DMS79 (cell line): Measurements from ENCODE around the gene NEURL2.
"Not testable (repeated sequence)": the region's sequence is repeated elsewhere in the genome, so short reads cannot be mapped to it uniquely, and the experiment has no call there.

ENCODE experiments used
- DNase-seq: peaks from one replicate; lab custom pipeline; 2025; lab: John Stamatoyannopoulos, UW

NEURL2 gene, protein sequence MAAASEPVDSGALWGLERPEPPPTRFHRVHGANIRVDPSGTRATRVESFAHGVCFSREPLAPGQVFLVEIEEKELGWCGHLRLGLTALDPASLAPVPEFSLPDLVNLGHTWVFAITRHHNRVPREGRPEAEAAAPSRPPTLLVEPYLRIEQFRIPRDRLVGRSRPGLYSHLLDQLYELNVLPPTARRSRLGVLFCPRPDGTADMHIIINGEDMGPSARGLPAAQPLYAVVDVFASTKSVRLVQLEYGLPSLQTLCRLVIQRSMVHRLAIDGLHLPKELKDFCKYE

GRCh38 chr20:45890985-45891983, at the start of gene NEURL2, which contains the start of gene CTSA:
Gene NEURL2, minus strand, starts transcription at chr20:45891208. Its CDS starts 217 bp downstream, at chr20:45890991.
Gene CTSA, plus strand, starts transcription at chr20:45891335. Its CDS starts 234 bp downstream, at chr20:45891569.
- DNase-seq, result peak; percentile 27

DNA sequence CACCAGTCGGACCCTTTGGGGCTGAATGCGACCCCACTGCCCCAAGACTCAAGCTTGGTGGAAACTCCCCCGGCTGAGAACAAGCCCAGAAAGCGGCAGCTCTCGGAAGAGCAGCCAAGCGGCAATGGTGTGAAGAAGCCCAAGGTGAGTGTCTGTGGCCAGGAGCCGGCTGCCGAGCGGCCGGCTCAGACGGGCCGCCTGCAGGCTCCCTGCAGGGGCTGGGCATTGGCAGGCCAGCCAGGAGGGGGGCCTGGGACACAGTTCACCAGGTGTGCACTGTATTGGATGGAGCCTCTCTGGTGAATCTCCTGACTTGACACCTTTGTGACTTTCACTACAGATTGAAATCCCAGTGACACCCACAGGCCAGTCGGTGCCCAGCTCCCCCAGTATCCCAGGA, 49.5 kb upstream of the NEURL2 start:
- no peak for DNase-seq

- no peak for DNase-seq
Measured at GRCh38 chr20:45940053-45940452, 49.0 kb upstream of the NEURL2 start.

- DNase-seq, result no peak
Measured at GRCh38 chr20:45938727-45939438, 47.9 kb upstream of the NEURL2 start.

DNA sequence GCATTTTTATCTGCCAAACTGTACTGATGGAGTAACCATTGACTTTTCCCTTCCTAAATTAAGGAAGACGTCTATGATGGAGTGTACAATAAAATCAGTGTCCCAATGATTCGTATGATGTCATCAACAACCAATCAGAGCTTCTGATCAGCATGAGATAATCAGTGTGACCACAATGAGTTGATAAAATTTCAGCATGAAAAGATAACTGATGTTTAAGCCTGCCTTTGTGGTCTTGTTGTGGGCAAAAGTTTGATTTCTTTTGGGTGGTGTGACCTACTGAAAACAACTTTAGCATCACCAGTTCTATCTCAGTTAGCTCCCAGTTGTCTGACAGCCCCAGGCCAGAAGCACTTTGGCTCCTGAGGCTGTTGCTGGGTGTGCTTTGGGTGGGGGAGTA, 46.8 kb upstream of the NEURL2 start:
- DNase-seq, result no peak

DNA sequence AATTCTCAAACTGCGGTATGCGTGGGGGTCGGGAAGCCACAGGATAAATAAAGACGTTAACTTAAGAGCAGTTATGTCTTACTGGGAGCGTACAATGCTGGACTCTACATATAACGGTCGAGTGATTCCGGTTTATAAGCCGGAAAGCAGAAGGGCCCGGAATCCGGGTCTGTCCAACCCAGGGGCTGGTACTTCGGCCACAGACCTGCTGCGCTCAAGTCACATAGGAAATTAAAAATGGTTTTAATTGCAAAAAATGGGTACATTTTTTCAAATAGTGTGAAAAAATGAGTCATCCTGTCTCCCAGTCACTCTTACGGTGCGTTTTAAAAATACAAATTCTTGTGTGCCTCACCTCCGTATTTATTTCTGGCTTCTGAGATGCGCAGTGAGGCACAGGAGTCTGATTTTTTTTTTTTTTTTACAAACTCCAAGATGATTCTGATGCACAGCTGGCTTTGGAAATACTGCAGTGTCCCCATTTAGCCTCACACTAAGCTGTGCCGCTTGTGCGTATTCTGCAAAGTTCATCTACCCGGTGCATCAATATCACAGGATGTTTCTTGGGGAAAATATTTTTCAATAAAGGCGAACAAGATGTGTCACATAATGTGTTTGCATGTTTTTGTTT, 44.5 kb upstream of the NEURL2 start:
- no peak for DNase-seq

- DNase-seq, result peak; percentile 74
Measured at GRCh38 chr20:45934586-45935415, 43.8 kb upstream of the NEURL2 start, which contains the start of gene PCIF1. Gene PCIF1, plus strand, starts transcription at chr20:45934683. Its CDS starts 4,317 bp downstream, at chr20:45939000.

DNA sequence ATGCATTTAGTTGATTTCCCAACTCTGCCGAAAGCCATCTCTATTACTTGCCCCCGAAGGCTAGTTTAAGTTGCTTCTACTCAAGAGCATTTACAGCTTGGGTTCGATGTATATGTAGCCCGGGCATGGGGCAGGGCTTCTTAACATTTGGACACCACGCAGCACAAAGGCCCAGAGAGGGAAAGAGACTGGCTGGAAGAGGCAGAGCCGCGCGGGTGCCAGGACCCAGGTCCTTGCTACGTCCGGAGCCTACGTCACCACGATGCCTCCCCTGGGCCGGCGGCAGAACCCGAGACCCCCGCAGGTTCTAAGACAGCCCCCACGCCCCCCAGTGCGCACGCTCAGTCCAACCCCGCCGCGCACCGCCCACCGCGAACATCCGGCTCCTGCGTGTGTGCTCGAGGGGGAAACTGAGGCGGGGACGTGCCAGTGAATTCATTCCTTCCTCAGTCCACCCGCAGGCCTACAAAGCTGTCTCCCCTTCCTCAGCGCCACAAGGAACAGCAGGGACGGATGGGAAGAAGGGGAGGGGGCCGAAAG, 43.1 kb upstream of the NEURL2 start:
- peak; percentile 29 for DNase-seq

- peak; percentile 60 for DNase-seq
Measured at GRCh38 chr20:45933266-45934045, 42.4 kb upstream of the NEURL2 start.

DNA sequence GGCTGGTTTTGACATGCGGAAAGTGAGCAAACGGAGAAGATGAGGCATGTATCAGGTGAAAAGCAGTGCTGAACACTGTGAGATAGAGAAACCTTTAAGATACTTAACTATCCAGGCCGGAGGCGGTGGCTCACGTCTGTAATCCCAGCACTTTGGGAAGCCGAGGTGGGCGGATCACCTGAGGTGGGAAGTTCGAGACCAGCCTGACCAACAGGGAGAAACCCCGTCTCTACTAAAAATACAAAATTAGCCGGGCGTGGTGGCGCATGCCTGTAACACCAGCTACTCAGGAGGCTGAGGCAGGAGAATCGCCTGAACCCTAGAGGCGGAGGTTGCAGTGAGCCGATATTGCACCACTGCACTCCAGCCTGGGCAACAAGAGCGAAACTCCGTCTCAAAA, 40.7 kb upstream of the NEURL2 start:
- DNase-seq, result not testable (repeated sequence)

GRCh38 chr20:45927071-45927878, 36.3 kb upstream of the NEURL2 start:
- no peak for DNase-seq

DNA sequence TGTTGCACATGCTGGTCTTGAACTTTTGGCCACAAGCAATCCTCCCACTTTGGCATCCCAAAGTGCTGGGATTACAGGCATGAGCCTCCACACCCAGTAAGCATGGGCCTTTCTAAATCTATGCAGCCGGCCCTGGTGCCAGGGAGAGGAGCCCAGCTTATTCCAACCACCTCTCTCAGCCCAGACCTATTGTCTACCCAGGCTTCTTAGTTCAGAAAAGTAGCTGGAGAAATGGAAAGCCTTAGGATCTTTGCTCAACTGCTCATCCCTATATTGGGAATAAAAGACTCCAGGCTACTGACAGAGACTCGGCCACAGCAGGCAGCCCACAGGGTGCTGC, 35.7 kb upstream of the NEURL2 start:
- DNase-seq, result no peak

DNA sequence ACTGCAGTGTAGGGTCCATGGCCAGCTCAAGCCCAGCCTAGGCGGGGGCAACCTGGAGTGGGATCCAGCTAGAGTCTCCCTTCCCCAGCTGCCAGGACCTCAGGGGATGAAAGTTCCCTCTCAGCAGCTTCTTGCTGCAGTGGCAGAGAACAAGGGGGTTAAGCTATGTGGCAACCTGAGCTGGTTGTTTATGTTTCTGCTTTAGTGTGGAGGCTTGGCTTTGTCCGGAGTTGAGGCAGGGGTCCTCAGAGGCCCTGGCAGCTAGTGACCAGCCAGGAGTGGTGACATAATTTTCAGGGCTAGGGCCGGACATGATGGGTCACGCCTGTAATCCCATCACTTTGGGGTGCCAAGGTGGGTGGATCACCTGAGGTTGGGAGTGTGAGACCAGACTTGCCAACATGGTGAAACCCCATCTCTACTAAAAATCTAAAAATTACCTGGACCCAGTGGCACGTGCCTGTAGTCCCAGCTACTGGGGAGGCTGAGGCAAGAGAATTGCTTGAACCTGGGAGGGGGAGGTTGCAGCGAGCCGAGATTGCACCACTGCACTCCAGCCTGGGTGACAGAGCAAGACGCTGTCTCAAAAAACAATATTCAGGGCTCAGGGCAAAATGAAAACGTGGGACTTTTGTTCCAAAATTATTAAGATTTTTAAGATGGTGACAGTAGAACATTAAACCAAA, 35.0 kb upstream of the NEURL2 start:
- DNase-seq, result no peak

- DNase-seq, result no peak
Measured at GRCh38 chr20:45924391-45925261, 33.6 kb upstream of the NEURL2 start.

GRCh38 chr20:45921337-45922189, 30.6 kb upstream of the NEURL2 start:
- DNase-seq, result no peak
